T47D (cell line): ENCODE data around the gene TUBE1.

Experiments used
- DNase-seq, 2 experiments: peaks; one replicate each; pipeline versions ENCODE4 v3.0.0 to v3.0.0-alpha.2; 2011 to 2012; ENCODE audit warnings: low read depth in 1 of 2, low spot score in 1 of 2
- JUND ChIP-seq: IDR thresholded peaks from 2 replicates; pipeline ENCODE4 v1.6.1; 2012; ENCODE audit warnings: low read depth
- in situ Hi-C: cut with HindIII; loops from 2 replicates; pipeline ENCODE4 v1.10.0; 2016; ENCODE audit warnings: low sequenced_read_pairs, low pct_unique_long_range_greater_than_20kb

TUBE1 gene

DNA sequence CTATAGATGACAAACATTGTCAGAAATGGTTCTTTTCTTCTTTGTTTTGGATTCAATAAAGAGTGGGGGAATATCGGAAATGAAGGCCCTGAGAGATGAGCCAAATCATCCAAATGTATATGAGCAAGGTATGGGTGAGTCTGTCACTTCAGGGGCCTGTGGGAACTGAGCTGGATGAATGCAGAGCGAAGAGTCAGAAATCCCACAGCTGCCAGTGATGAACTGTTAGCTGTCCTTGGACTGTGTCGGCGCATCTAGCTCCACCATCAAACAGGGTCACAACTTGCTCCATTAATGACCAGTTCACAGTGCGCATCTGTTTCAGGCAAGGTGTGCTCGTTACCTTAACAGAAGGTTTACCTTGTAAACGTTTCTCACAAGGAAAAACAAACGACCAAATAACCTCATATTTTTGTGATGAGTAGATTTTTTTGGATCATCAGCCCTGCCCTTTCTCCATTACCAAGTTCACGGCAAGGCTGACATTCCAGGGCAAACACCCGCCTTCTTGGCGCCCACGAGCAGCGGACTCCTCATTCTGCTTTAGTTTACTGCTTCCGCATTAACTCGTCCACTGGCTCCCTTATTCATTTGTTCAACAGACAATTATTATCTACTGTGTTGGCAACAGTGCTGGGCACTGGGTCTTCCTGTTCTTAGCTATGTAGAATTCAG, 48.4 kb downstream of the TUBE1 start:
- DNase-seq: peak in 1 of 2 experiments; percentile 63
- TF ChIP-seq JUND: no peak
- in situ Hi-C loops: no loop called here

- DNase-seq: no peak
- in situ Hi-C loops: no loop called here
- no peak for TF ChIP-seq JUND
Measured at GRCh38 chr6:112038268-112038667, 49.0 kb downstream of the TUBE1 start.

DNA sequence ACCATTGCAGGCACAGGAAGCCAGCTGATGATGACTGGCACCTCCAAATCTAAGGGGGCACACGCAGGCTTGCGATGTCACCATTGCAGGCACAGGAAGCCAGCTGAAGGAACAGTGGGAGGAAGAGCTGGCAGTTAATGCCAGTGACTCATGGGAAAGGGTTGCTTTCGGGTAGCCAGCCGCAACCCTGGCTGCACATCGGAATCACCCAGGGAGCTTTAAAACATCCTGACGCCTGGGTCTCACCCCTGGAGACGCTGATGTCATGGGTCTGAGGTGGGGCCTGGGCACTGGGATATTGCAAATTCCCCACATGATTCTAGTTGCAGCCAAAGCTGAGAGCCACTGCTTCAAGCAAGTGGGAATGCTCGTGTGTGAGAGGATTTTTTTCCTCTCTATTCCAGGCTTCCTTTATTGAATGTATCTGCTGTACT, 49.5 kb downstream of the TUBE1 start:
- in situ Hi-C loops: no loop called here
- TF ChIP-seq JUND: no peak
- DNase-seq: no peak

DNA sequence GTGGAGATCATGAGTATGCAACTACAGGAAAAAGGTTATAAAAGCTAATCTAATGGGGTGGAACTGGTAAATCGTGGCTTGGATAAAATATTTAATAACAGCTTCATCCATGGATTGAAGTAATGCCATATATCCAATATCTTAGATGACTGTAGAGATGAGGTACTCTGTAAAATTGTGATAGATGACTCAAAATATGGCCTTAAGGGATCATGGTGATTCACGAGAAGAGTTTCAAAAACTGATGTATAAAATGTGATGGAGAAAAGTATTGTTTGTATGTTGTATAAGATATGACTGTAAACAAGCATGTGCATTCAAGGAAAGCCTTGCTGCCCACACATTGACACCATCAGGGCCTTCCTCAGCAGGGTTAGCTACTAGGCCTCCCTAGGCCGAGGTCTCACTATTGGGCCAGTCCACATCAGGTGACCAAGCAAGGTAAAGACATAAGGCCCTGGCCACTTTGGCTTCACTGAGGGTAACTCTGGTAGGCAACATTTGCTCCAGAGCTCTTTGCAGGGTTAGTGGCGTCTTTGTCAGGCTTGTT, 51.1 kb downstream of the TUBE1 start:
- no peak for TF ChIP-seq JUND
- no peak for DNase-seq
- in situ Hi-C loops: no loop called here

DNA sequence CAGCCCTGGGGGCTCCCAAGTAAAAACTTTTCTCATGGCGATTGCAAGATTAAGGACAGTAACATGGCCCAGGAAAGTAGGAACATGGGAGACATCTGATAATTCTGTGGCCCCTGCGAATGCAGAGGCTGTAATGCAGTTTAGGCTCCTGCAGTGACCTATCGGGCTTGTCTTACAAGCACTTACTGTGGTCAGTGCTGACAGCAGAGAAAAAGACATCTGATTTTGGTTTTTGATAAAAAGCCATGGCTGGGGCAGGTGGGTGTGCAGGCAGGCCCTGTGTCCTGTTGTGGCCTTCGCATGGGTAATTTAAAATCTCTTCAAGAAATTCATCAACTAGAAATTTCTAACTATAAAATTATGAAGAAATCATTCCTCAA, 52.7 kb downstream of the TUBE1 start:
- DNase-seq: no peak
- in situ Hi-C loops: no loop called here
- no peak for TF ChIP-seq JUND

DNA sequence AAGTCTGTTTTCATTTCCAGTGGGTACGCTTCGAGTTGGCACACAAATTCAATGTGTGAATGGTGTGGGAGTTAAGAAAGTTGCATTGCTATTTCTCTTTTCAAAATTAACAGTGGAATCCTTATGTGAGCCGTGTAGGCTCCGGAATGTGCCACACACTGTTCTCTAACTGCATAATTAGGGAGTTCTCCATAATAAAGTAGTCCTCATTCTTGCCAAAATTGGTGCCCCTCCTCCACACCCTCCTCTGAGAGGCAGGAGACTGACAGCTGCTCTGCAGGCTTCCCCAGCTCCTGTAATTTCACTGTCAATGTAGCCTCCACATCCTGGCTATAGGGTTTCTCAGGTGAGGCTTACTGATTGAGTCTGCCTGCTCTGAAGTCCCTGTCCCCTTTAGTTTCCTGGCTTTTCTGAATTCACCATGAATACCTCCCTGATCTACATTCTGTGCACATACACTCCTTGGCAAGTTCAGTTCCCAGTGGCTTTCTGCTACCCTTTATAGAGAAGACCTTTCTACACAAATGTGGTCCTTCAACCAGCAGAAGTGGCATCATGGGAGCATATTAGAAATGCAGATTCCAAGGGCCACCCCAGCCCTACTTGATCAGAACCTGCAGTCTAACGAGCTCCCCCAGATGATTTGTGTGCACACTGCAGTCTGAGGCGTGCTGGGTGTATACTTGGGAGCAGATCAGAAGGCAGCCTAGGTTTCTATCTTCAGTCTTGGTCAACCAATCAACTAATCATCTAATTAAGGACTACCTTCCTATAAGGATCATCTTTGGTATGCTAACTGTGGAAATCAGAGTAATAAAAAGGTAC, 53.3 kb downstream of the TUBE1 start:
- in situ Hi-C loops: no loop called here
- DNase-seq: no peak
- TF ChIP-seq JUND: no peak

DNA sequence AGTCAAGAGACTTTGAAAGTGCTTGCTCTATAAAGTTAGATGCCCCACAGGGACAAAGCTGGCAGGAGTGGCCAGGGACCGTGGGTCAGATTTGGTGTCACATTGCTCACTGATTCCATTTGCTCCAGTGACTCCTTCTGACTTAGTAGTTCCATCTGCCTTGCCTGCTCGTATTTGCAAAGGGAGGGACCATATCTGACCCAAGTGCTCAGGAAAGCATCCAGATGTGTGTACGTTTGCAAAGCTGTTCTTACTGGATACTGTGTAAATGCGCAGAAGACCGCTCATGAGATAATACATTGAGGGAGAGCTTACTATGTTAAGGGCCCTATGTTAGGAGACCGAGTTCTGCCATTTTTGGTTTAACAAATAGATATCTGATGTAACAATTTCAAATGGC, 54.6 kb downstream of the TUBE1 start:
- TF ChIP-seq JUND: no peak
- DNase-seq: no peak
- in situ Hi-C loops: no loop called here

DNA sequence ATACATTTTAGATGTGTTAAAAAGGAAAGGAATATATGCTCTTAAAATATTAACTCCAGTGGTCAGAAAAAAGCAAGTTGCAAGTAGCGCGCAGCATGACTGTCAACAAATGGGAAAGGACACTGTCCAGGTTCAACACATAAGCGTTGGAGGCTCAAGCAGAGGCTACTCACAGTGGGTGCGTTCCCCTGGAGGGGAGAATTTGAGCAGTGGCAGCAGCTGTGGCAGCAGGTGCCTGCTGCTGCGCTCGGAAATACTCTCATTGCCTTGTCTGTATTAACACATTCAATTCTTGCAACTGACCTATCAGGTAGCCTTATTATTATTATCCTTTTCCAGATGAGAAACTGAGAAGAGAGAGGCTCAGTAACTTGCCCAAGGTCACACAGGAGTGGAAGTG, 55.3 kb downstream of the TUBE1 start:
- TF ChIP-seq JUND: no peak
- DNase-seq: no peak
- in situ Hi-C loops: no loop called here

DNA sequence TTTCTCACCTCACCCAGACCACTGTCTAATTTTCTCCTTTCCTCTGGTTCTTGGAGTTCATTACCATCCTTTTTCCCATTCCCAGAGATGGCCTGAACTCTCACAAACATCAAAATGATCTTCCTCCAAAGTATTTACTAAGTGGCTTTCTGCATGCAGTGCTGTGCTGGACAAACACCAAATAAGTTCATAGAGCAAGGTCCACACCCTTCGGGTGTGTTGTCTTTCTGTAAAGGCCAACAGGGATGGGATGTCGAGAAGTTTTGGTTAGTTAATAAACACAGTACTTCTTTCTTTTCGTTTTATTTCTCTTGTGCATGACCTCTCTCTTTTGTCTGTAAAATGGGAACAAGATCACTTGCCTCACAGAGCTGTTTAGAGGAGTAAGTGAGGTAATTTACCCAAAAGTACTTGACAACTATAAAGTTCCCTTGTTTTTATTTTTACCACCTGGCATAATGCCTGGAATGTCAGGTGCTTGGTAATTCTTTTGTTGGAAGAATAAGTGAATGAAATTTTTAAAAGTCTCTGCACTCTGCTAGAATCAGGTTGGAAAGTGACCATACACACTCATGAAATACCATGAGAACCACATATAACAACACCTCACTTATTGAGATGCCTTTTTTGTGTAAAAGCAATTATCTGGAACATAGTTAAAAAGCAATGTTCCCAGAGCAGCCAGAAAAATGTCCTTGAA, 56.2 kb downstream of the TUBE1 start:
- no peak for DNase-seq
- no peak for TF ChIP-seq JUND
- in situ Hi-C loops: no loop called here

GRCh38 chr6:112030206-112030960, 56.9 kb downstream of the TUBE1 start:
- in situ Hi-C loops: no loop called here
- DNase-seq: no peak
- TF ChIP-seq JUND: no peak

DNA sequence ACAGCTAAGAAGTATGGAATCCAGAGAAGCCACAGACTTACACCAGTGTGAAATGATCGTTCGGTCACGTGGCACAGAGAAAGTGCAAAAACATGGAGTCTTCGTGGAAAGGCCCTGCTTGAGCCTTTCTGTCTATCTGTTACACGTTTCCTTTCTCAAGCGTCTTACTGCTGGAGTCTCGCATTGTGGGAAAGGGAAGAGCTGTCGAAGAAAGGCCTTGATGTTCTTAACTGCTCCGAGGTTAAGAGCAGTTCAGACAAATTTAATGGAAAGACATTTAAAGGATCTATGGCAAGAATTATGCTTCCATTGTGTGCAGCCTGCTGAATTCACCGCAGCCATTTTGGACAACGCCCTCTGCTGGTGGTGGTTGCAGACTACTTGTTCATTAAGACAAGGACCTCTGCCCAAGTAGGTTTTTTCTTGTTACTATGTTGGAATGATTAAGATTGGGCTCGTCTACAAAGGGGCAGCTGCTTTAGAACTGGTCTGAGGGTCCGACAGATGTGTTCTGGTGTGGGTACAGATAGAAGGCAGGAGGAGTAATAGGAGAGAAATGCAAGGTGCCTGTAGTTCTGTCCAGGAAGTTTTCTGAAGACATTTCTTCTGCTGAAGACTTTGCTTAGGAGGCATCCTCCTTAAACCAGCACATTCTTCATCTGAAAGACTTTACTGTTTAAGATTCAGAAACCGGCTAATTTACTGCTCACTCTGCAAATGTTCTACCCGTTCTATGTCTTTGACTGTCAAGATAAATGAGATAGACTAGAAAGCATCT, 58.0 kb downstream of the TUBE1 start:
- in situ Hi-C loops: no loop called here
- DNase-seq: peak in 1 of 2 experiments; percentile 65

More for the DNA sequence above, 58.0 kb downstream of the TUBE1 start:
- no peak for TF ChIP-seq JUND
